Keratinocyte (primary cell): ENCODE data around the gene MAJIN.

Experiments used
- CTCF ChIP-seq, 3 experiments: IDR thresholded peaks in 1 of 3; conservative IDR thresholded peaks in 1 of 3; optimal IDR thresholded peaks in 1 of 3; 2 replicates in 2 of 3; 3 replicates in 1 of 3; pipeline versions ENCODE3 to v1.5.1; 2011; ENCODE audit warnings: low read length in 3 of 3, mild to moderate bottlenecking in 3 of 3, moderate library complexity in 2 of 3, control low read depth in 1 of 3, inconsistent platforms in 1 of 3; ENCODE audit not compliant: insufficient read depth in 2 of 3; ENCODE audit errors: extremely low read depth in 1 of 3
- EZH2 ChIP-seq: IDR thresholded peaks from one replicate; pipeline ENCODE4 v1.6.1; 2012; ENCODE audit warnings: inconsistent platforms, mild to moderate bottlenecking, low read length, moderate library complexity

DNA sequence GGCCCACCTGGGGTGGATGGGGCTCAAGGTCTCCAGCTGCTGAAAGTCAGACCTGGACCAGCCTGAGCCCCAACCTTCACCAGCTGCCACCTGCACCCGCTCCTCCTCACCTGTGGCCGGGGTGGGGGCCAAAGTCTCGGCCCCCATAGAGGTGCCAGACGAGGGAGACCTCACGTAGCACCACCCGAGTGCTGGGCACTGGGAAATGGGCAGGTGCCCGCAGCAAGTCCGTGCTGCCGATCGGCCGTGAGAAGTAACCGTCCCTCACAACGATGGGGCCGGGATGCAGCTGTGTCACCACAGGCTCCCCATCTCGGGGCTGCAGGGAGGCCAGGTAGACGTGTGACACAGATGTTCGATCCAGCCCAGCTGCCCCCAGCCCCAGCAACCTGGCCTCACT lies 71.1 kb downstream of the MAJIN start:
- TF ChIP-seq CTCF (optimal IDR thresholded peaks at IDR 0.05 in 1 of 3, IDR thresholded peaks at IDR 0.05 in 1 of 3, conservative IDR thresholded peaks at IDR 0.05 in 1 of 3; ENCODE audit: extremely low read depth in 1 of 3, insufficient read depth in 2 of 3, low read length in 3 of 3), result no peak
- TF ChIP-seq EZH2, result no peak
